Measurements from ENCODE around the gene IGF2BP1. TPM values are rescaled to one million over a fixed set of nuclear protein-coding genes. Genes with fewer than 3 reads are reported as not detected.
"Not testable (repeated sequence)": the region's sequence is repeated elsewhere in the genome, so short reads cannot be mapped to it uniquely, and the experiment has no call there.

The IGF2BP1 gene
- total RNA-seq, 2 experiments from 2014 or later = not detected

DNA sequence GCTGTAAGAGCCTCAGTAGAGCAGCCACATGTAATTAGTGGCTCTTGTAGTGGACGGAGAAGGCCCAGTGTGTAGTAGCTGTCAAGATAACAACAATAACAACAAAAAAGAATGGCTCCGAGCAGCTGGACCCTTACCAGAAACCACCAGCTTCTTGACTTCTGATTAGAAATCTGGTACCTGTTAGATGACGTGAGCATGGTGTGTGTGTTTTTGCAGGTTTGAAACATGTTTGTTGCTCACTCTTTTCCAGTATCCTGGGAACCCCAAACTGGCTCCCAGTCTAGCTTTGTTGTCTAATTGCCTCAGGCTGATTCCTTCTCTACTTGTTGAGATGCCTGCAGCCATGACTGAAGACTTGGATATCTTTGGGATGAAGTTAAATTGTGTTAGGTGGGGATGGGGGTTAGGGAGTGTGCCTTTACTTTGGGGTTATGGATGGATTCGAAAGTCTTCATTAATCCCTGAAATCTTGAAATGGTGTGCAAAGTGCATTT, 21.0 kb downstream of the IGF2BP1 start:
- H3K27me3 Mint-ChIP-seq = peaks cover 25% of the 10 kb centered on the region
- H3K4me3 Mint-ChIP-seq = no peak overlapping the region
- CTCF ChIA-PET = no interaction called here

DNA sequence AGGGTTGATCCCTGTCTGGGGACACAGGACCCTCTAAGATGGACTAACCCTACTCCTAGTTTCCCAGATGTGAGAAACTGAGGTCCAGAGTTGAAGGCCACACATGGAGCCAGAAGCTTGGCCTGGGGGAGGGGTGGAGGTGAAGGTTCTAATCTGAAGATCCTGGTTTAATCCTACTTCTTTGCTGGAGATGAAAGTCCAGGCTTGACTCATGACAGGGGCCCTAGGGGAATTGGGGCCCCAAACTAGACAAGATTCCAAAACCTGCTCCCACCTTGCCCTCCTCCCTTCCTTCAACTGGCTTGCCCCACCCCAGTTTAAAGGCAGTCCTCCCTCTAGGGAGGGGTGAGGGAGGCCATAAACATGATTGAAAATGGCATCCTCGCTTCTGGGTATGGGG, 21.6 kb downstream of the IGF2BP1 start:
- Mint-ChIP-seq H3K27me3 (peaks cover 24% of the 10 kb centered on the region), H3K36me3 (ENCODE audit: low read depth) (no peaks in the 10 kb centered on the region), H3K4me1 (no peaks in the 10 kb centered on the region), H3K4me3 (no peak overlapping the region), H3K27ac (no peak overlapping the region), H3K9me3 (no peaks in the 10 kb centered on the region)
- POLR2A ChIA-PET = no interaction called here
- CTCF ChIA-PET = interaction anchor here (0.6 kb wide), 1 partner anchor 152 kb away, joined by 3 read pairs; no protein-coding TSS in a partner anchor
- DNase-seq = no peak

More for the DNA sequence above, 21.0 kb downstream of the IGF2BP1 start:
- no peaks in the 10 kb centered on the region for H3K9me3 Mint-ChIP-seq
- H3K36me3 Mint-ChIP-seq (ENCODE audit: low read depth) = no peaks in the 10 kb centered on the region
- H3K4me1 Mint-ChIP-seq = no peaks in the 10 kb centered on the region
- POLR2A ChIA-PET = no interaction called here
- no peak overlapping the region for H3K27ac Mint-ChIP-seq
- no peak for DNase-seq

DNA sequence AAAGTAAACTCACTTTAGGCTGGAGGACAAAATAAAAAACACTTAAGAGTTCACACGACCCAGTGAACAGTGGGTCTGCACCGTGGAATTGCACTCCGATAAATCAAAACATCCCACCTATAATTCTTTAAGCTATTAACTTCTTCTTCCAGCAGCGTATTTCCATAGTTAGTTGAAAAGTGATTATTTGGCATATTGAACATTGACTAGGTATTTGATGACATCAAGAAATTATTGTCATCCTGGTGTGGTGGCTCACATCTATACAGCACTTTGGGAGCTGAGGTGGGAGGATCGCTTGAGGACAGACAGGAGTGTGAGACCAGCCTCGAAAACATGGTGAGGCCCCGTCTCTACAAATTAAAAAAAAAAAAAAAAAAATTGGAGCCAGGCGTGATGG, 23.4 kb downstream of the IGF2BP1 start:
- ChIA-PET POLR2A (interaction anchor here (0.6 kb wide), 1 partner anchor 17 kb away, joined by 3 read pairs; no protein-coding TSS in a partner anchor), CTCF (no interaction called here)
- no peaks in the 10 kb centered on the region for H3K9me3 Mint-ChIP-seq
- DNase-seq = no peak
- H3K27me3 Mint-ChIP-seq = peaks cover 14% of the 10 kb centered on the region
- H3K27ac Mint-ChIP-seq = no peak overlapping the region
- no peaks in the 10 kb centered on the region for H3K4me1 Mint-ChIP-seq
- H3K36me3 Mint-ChIP-seq (ENCODE audit: low read depth) = no peaks in the 10 kb centered on the region
- H3K4me3 Mint-ChIP-seq = no peak overlapping the region

DNA sequence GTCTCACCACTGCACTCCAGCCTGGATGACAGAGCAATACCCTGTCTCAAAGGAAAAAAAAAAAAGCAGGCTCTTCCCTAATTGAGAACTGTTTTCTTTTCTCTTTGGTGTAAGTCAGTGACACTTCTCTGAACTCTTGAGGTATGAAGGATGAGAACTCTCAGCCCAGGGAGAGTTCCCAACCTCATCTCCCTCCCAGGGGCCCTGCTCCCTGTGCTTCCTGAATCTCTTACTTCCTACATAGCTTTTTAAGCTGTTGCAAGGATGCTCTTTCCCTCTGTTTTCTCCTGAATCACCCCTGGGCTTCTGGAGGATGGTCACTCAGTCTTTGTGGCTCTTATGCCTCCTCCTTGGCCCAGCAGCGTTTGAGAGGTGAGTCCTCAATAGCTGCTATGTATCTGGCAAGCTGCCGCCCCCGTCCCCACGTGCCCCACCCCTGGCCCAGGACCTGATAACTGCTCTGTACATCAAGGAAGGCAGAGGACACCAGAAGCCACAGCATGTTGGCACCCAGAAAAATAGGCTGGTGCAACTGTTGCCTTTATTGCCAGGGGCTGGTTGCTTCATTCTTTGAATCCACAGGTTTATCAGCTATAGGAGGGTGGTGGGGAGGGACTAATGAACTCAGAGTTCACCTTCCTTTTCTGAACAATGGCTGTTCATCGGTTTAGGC, 24.0 kb downstream of the IGF2BP1 start:
- Mint-ChIP-seq H3K36me3 (ENCODE audit: low read depth) (no peaks in the 10 kb centered on the region), H3K4me3 (no peak overlapping the region), H3K27me3 (peaks cover 8% of the 10 kb centered on the region), H3K9me3 (no peaks in the 10 kb centered on the region), H3K27ac (no peak overlapping the region), H3K4me1 (no peaks in the 10 kb centered on the region)
- no peak for DNase-seq
- POLR2A ChIA-PET = interaction anchor here (0.6 kb wide), 1 partner anchor 17 kb away, joined by 3 read pairs; no protein-coding TSS in a partner anchor
- CTCF ChIA-PET = interaction anchor here (1.3 kb wide), 1 partner anchor 11 kb away, joined by 9 read pairs; no protein-coding TSS in a partner anchor

DNA sequence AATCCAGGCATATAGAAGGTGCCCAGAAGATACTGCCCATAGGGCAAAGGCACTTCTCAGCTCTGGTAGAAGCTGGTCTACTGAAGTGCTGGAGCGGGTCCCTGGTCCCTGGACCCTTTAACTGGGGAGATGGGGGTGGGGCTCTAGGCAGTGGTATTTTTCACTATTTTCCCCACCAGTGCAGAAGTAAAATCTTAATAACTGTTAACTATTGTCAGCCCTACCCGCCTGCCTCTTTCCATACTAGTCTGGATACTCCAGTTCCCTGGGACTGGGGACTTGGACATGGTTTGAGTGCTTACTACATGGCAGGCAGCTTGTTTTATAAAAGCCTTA, 24.6 kb downstream of the IGF2BP1 start:
- no peaks in the 10 kb centered on the region for H3K36me3 Mint-ChIP-seq (ENCODE audit: low read depth)
- no peak overlapping the region for H3K27ac Mint-ChIP-seq
- peaks cover 5% of the 10 kb centered on the region for H3K27me3 Mint-ChIP-seq
- POLR2A ChIA-PET = no interaction called here
- no peaks in the 10 kb centered on the region for H3K9me3 Mint-ChIP-seq
- H3K4me1 Mint-ChIP-seq = no peaks in the 10 kb centered on the region
- no peak for DNase-seq
- H3K4me3 Mint-ChIP-seq = no peak overlapping the region
- CTCF ChIA-PET = interaction anchor here (1.3 kb wide), 1 partner anchor 11 kb away, joined by 9 read pairs; no protein-coding TSS in a partner anchor

DNA sequence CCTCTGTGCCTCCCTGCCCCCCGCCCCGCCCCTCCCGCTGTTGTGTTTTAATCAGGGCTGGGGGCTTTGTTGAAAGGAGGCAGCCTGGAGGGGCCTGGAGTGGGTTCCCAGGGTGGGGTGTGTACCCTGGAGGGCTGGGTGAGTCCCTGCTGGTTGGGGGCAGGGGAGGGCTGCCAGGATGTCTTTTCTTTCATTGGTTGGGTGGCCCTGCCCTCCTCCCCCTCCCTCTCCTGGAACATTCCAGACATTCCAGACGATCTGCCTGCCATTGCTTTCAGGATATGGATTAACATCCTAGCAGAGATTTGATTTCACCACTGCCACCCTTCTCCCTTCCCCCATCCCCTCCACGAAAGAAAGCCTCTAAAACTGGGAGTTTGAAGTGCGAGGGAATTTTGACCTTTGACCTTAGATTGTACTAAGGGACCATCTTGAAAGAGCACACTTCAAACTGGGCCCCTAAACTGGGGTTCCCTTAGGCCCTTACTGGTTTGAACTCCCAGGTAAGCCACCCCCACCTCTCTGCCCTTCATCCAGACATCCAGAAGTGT, 25.3 kb downstream of the IGF2BP1 start:
- Mint-ChIP-seq H3K4me3 (no peak overlapping the region), H3K36me3 (ENCODE audit: low read depth) (no peaks in the 10 kb centered on the region), H3K9me3 (no peaks in the 10 kb centered on the region), H3K27me3 (peaks cover 5% of the 10 kb centered on the region), H3K4me1 (no peaks in the 10 kb centered on the region), H3K27ac (no peak overlapping the region)
- no peak for DNase-seq
- ChIA-PET POLR2A (no interaction called here), CTCF (interaction anchor here (1.3 kb wide), 1 partner anchor 10 kb away, joined by 9 read pairs; no protein-coding TSS in a partner anchor)

DNA sequence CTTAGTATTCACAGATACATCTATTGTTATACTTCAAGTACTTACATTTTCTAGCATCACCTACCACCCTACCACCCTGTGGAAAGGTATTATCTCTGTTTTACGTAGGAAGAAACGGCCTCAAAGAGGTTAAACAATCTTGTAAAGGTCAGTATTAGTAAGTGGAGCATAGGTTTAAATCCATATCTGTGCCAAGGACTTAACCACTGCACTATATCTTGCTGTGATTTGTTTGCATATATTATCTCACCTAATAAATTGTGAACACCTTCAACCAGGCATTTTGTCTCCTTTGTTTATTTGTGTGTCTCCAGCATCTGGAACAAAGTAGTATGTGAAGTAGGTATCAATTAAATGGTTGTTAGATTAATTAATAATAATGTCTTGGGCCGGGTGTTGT, 27.3 kb downstream of the IGF2BP1 start:
- Mint-ChIP-seq H3K27ac (no peak overlapping the region), H3K4me3 (no peak overlapping the region), H3K9me3 (no peaks in the 10 kb centered on the region), H3K27me3 (peaks cover 3% of the 10 kb centered on the region), H3K36me3 (ENCODE audit: low read depth) (no peaks in the 10 kb centered on the region), H3K4me1 (no peaks in the 10 kb centered on the region)
- ChIA-PET POLR2A (no interaction called here), CTCF (no interaction called here)
- DNase-seq = no peak

DNA sequence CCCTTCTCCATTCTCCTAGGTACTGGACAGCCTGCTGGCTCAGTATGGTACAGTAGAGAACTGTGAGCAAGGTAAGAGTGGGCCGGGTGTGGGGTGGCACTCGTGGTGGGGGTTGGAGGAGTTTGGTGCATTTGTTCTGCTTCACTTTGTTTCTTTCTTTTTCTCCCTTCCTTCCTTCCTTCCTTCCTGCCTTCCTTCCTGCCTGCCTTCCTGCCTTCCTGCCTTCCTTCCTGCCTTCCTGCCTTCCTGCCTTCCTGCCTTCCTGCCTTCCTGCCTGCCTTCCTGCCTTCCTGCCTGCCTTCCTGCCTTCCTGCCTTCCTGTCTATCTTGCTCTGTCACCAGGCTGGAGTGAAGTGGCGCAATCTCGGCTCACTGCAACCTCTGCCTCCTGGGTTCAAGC, 29.3 kb downstream of the IGF2BP1 start:
- DNase-seq; H3K4me1 Mint-ChIP-seq; H3K9me3 Mint-ChIP-seq; CTCF ChIA-PET; H3K27ac Mint-ChIP-seq; H3K36me3 Mint-ChIP-seq (ENCODE audit: low read depth); H3K4me3 Mint-ChIP-seq; POLR2A ChIA-PET; H3K27me3 Mint-ChIP-seq: not testable (repeated sequence)

DNA sequence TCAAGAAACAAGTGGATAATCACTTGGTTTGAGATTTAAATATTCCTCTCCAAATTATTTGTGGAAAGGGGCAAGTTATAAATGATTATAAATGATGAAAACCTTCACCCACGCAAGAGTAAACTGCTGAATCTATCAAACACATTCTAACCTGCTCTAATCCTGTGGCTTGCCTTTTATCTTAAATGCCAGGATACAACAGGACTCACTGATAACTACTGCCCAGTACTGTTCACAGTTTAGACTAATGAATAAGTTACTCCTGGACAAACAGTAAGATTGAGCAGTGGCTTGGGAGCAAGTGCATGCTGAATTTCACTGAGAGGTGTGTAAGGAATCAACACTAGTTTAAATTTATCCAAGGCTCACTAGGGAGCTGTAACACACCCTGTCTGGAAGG, 31.1 kb downstream of the IGF2BP1 start:
- Mint-ChIP-seq H3K27me3 (peaks cover 3% of the 10 kb centered on the region), H3K9me3 (no peaks in the 10 kb centered on the region), H3K27ac (no peak overlapping the region), H3K4me3 (no peak overlapping the region), H3K4me1 (no peaks in the 10 kb centered on the region), H3K36me3 (ENCODE audit: low read depth) (no peaks in the 10 kb centered on the region)
- no peak for DNase-seq
- CTCF ChIA-PET = no interaction called here
- POLR2A ChIA-PET = no interaction called here

DNA sequence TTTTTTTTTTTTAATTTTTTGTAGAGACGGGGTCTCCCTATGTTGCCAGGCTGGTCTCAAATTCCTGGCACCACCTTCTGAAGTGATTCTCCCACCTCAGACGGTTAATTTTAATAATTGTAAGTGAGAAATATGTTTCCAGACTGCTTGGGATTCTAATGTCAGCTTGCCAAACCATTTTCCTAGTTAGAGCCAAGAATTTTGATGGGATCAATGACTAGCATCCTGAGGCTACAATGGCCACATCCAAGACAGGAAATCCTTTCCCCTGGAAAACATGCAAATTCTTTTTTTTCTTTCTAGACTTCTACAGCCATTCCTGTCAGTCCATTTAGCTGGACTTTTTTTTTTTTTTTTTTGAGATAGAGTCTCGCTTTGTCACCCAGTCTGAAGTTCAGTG, 32.6 kb downstream of the IGF2BP1 start:
- no peak overlapping the region for H3K4me3 Mint-ChIP-seq
- no peak for DNase-seq
- H3K27ac Mint-ChIP-seq = no peak overlapping the region
- ChIA-PET CTCF (interaction anchor here (0.6 to 1.5 kb wide), 5 partner anchors 17 to 351 kb away, joined by 3 to 5 read pairs (median 3); no protein-coding TSS in a partner anchor), POLR2A (no interaction called here)
- peaks cover 3% of the 10 kb centered on the region for H3K27me3 Mint-ChIP-seq
- H3K4me1 Mint-ChIP-seq = no peaks in the 10 kb centered on the region
- no peaks in the 10 kb centered on the region for H3K9me3 Mint-ChIP-seq
- H3K36me3 Mint-ChIP-seq (ENCODE audit: low read depth) = no peaks in the 10 kb centered on the region

DNA sequence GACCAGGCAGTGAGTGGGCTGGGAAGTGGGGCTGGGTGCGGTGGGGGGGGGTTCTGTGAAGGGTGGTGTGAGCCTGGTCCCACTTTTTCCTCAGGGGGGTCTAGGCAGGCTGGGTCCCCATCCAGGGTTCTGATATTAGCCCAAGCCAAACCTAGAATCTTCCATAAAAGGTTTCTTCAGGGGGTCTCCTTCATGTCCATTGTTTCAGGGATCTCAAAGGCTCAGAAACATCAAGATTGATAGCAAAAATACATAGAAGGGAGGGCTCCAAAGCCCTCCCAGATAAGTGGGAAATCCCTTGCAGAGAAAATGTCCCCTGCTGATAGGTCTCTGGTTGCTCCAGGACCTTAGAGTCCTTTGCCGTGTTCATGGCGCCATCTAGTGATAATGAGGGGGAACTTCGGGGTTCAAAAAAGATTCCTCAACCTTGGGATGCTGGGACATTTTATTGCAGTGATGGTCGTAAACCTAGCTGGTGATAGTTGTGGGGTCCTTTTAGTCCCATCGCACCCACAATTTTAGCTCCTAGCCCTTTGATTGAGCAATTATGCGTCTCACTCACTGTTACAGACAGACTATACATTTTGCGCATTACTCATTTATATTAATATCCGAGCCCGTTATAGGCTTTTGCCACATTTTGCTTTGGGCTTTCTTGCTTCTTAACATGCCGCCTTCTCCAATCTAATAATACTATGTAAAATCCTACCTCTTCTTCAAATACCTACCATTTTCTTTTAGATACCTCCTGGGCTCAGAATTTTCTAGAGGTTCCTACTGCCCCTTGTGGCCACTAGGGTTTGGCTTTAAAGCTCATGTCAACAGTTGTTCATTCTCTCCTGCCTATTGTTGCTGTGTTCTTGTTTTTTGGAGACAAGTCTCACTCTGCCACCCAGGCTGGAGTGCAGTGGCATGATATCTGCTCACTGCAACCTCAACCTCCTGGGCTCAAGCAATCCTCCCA, 35.1 kb downstream of the IGF2BP1 start:
- H3K4me1 Mint-ChIP-seq = no peaks in the 10 kb centered on the region
- no peaks in the 10 kb centered on the region for H3K36me3 Mint-ChIP-seq (ENCODE audit: low read depth)
- H3K9me3 Mint-ChIP-seq = no peaks in the 10 kb centered on the region
- no peak overlapping the region for H3K27ac Mint-ChIP-seq
- H3K4me3 Mint-ChIP-seq = no peak overlapping the region
- H3K27me3 Mint-ChIP-seq = peaks cover 5% of the 10 kb centered on the region
- ChIA-PET POLR2A (interaction anchor here (0.6 to 1.4 kb wide), 2 partner anchors 149 to 236 kb away, joined by 3 to 4 read pairs; no protein-coding TSS in a partner anchor), CTCF (interaction anchor here (0.6 to 2.3 kb wide), 35 partner anchors 9 to 1596 kb away, joined by 3 to 20 read pairs (median 4); partner anchors contain the start of genes ATP5MC1 and SNF8)
- peak; percentile 55 for DNase-seq

DNA sequence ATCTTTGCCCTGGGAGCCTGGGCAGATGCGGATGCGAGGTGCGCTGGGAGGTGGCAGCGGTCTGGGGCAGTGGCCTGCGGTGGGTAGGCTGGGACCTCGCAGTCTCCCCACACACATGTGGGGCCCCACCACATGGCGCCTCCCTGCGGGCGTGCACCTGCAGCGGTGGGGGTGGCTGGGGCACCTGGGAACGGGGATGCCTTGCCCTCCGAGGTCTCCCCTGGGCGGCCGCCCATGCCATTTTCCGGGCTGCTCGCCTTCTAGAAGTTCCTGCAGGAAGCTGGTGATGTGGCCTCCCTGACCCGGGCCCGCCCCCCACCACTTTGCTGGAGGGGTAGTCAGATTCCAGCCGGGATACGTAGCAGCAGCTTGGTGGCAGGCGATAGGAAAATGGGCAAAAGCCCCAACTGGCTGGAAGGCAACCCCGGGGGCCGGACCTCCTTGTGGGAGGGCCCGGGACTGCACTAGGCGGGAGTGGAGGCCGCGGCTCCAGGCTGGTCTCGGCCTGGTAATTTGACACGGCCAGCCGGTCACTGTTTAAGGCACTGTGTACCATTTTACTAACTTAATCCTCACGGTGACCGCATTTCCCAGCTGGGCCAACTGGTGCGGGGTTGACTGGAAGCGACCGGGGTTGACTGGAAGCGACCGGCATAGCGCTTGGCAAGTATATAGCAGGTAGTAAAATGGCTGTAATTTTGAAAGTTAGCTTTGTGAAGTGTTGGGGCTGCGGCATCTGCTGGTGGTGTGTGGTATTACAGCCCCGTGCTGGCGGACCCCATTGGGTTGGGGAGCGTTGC, 38.5 kb downstream of the IGF2BP1 start:
- DNase-seq = peak; percentile 33

More for the DNA sequence above, 38.5 kb downstream of the IGF2BP1 start:
- Mint-ChIP-seq H3K9me3 (no peaks in the 10 kb centered on the region), H3K4me1 (no peaks in the 10 kb centered on the region), H3K36me3 (ENCODE audit: low read depth) (no peaks in the 10 kb centered on the region), H3K27ac (no peak overlapping the region), H3K4me3 (no peak overlapping the region), H3K27me3 (peaks cover 2% of the 10 kb centered on the region)
- ChIA-PET POLR2A (no interaction called here), CTCF (interaction anchor here (0.7 to 2.6 kb wide), 10 partner anchors 10 to 357 kb away, joined by 3 to 12 read pairs (median 5); partner anchors contain the start of genes ATP5MC1 and SNF8)
